Measurements from ENCODE around the gene ATP1A3. TPM values are rescaled to one million over a fixed set of nuclear protein-coding genes. Genes with fewer than 3 reads are reported as not detected.
"Not testable (repeated sequence)": the region's sequence is repeated elsewhere in the genome, so short reads cannot be mapped to it uniquely, and the experiment has no call there.

Gene ATP1A3
- total RNA-seq, 1 experiment from 2014 or later: 0.52 TPM

- not testable (repeated sequence) for DNase-seq (ENCODE audit: extremely low read depth, low read depth)
Measured at GRCh38 chr19:42012747-42013146, 18.7 kb upstream of the ATP1A3 start.

GRCh38 chr19:42010245-42011126 lies 16.5 kb upstream of the ATP1A3 start:
- peak; percentile 70 for DNase-seq (ENCODE audit: extremely low read depth, low read depth)

- DNase-seq (ENCODE audit: extremely low read depth, low read depth): no peak
Measured at GRCh38 chr19:42006569-42006968, 12.5 kb upstream of the ATP1A3 start.

DNA sequence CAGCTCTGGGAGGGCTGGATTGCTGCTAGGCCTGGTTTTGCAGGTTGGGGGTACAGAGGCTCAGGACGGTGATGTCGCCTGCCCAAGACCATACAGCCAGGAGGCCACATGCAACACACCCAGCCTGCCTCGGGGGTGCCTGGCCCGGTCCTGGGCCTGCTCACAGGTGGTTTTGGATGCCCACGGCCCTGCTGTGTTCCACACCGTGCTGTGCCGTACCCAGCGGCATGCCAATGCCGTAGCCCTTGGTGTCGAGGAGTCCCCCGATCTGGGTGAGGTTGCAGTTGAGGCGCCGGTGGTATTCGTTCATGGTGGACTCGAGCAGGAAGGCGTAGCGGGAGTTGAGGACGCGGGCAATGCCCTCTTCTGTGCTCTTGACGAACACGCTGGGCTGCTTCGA lies 11.5 kb upstream of the ATP1A3 start:
- no peak for DNase-seq (ENCODE audit: extremely low read depth, low read depth)

DNA sequence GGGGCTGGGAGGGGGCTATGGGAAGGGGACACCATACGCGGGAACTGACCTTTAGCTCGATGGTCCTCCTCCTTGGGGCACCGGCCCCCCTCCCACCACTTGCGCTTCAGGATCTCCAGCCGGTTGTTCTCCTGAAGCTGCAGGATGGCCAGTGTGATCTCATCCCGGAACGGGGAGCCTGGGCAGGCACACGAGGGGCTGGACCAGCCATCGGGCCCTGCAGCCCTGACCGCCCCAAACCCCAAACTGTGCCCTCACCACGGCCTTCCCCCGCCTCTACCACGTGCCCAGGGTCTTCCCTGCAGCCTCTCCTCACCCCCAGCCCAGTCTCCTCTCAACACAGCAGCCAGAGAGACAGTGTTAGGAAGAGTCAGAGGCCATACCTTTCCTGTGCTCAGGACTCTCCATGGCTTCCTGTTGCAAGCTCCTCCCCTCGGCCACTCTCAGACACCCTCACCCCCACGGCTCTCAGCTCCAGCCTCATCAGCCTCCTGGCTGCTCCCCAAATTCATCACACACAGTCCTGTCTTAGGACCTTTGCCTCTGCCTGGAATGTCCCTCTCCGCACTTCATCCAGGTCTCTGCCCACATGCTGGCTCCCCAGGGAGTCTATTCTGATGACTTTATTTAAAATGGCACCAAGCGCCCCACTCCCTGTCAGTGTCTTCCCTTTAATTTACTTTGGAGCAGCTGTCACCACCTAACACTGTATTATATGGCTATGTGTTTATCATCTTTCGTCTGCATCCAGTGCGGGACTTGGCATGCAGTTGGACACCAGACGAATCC lies 9.7 kb upstream of the ATP1A3 start:
- DNase-seq (ENCODE audit: extremely low read depth, low read depth): no peak

- DNase-seq (ENCODE audit: extremely low read depth, low read depth): no peak
Measured at GRCh38 chr19:41999878-42000208, 5.8 kb upstream of the ATP1A3 start.

DNA sequence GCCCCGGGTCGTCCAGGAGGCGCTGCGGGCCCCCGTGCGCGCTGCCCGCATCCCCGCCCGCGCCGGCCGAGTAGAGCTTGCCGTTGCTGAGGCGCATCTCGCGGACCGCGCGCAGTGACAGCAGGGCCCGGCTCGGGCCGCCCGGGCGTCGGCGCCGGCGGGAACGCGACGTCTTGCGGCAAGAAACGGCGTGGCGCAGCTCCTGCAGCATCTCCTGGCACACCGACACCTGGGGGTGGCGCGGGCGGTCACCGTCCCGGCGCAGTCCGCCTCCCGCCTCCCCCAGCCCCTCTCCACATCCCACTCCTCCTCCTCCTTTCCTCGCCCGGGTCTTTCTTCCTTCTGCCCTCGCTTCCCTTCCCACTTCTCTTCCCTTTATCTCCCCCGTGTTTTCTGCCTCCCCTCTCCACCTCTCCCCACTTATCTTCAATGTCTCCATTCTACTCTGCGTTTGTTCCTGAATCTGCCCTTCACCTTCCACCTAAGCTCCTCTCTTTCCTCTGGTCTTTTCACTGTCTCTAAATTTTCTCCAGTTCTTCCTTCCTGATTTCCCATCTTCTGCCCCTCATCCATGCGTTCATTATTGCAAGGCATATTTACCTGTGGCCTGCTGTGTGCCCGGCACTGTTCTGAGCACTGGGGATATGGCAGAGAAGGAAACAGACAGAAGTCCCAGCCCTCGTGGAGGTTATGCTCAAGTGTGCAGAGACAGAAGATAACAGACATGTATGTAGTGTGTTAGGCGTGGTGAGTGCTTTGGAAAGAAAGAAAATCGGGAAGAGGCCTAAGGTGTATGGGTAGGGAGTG lies 5.2 kb upstream of the ATP1A3 start:
- DNase-seq (ENCODE audit: extremely low read depth, low read depth): no peak

- DNase-seq (ENCODE audit: extremely low read depth, low read depth): peak; percentile 29
Measured at GRCh38 chr19:41998246-41999020, 4.4 kb upstream of the ATP1A3 start.

- no peak for DNase-seq (ENCODE audit: extremely low read depth, low read depth)
Measured at GRCh38 chr19:41997851-41998229, 3.8 kb upstream of the ATP1A3 start.

DNA sequence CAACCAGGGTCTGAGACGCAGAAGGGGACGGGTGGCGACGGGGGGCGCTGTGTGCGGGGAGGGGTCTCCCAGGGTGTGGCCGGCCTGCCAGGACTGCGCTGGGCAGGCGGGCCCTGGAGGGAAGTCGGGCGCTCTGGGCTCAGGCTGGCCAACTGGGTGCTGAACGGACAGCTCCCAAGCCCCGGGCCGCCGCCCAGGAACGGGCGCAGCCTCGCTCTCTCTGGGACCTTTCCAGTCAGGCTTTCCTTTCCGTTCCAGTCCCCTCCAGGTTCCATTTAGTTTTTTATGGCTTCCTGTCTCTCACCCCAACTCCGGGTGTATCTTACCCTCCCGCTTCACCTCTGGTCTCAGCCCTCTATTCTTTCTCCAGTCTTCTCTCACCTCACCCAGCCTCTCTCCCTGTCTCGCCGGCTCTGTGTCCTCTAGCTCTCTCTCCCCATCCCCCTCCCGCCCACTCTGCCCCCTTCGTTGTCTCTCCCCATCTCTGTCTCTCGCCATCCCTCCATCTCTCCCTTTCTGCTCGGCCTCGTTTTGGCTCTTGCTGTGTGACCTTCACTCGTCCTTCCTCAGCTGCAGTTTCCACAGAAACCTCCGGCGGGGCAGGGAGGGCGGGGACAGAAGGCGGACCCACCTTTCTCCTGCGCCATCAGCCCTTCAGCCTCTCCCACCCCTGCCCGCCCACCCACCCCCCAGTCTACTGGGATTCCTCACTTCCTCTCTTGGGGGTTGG lies 3.3 kb upstream of the ATP1A3 start:
- DNase-seq (ENCODE audit: extremely low read depth, low read depth): peak; percentile 33

GRCh38 chr19:41995959-41996797 lies 2.1 kb upstream of the ATP1A3 start:
- DNase-seq (ENCODE audit: extremely low read depth, low read depth): no peak

DNA sequence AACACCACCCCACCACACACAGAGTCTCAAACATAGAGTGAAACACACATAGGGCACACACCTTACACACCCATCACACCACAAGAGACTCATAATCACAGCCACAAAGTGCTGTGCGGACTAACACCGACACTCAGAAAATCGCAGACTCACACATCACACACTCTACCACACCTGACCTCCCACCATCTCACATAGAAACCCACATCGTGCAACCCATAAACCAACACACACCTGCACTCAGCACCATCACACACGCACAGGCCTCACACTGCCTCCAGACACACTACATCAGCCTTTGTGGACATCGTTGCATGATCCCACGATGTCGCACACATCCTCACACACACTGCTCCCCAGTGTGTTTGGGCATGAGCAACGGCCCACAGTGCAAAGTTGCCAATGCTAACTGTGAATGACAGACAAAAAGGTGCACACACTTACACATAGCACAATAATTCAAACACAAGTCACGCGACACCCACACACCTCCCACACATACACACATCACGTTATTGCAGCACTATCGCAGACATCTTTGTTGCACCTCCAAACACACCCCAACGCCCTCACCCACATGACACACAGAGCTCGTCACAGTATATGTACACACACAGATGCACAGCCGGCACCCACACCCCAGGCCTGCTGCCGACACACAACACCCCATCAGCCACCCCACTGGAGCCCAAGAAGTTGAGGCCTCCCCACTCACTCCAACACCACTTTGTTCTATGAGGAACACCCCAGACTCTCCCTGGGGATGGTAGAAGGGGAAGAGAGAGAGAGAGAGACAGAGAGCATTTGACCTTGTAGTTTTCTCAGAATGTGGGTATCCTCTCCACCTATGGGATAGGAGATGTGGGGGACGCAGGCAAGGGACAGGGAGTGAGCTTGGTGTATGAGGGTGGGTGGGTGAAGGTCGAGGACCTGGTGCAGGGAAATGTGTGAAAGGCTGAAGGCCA lies 1.2 kb upstream of the ATP1A3 start:
- DNase-seq (ENCODE audit: extremely low read depth, low read depth): no peak

- DNase-seq (ENCODE audit: extremely low read depth, low read depth): no peak
Measured at GRCh38 chr19:41994521-41994971, 516 bp upstream of the ATP1A3 start.

DNA sequence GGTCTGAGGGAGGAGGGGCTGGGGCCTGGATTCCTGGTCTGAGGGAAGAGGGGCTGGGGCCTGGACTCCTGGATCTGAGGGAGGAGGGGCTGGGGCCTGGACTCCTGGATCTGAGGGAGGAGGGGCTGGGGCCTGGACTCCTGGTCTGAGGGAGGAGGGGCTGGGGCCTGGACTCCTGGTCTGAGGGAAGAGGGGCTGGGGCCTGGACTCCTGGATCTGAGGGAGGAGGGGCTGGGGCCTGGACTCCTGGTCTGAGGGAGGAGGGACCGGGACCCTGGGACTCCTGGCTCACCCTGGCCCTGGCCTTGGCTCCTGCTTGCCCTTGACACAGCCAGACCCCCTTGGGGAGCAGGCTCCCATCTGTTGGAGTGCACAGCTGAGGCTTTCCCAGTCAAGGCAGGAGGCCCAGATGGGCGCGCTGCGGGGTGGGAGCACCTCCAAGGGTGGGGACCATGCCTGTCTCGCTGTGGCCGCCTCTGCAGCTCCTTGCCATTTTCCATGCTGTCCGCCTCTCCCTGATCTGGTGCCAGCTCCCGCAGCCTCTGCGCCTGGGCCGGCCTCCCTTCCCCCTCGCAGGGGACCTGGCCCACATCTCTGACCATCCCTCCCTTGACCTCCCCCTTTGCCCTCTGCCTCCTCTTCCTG lies 2.0 kb downstream of the ATP1A3 start:
- not testable (repeated sequence) for DNase-seq (ENCODE audit: extremely low read depth, low read depth)

GRCh38 chr19:41991025-41991424 lies 3.0 kb downstream of the ATP1A3 start:
- DNase-seq (ENCODE audit: extremely low read depth, low read depth): no peak

DNA sequence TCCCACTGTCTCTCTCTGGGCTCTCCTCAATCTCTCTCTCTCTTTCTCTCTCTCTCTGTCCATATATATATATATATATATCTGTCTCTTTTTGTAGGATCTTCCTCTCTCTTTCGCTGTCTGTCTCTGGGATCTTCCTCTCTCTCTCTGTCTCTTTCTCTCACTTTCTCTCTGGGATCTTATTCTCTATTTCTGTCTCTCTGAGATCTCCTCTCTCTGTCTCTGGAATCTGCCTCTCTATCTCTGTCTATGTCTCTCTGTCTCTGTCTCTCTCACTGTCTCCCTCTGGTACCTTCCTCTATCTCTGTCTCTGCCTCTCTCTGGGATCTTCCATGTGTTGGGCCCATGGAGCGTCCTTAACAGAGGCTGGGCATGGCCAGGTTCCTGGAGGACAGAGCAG lies 3.4 kb downstream of the ATP1A3 start:
- DNase-seq (ENCODE audit: extremely low read depth, low read depth): no peak

GRCh38 chr19:41990028-41990427 lies 4.0 kb downstream of the ATP1A3 start:
- DNase-seq (ENCODE audit: extremely low read depth, low read depth): no peak

Measured in NCI-H460 (cell line).